HCT116 (cell line): ENCODE measurements around the gene MXD1. TPM values are rescaled to one million over a fixed set of nuclear protein-coding genes. Genes with fewer than 3 reads are reported as not detected.

Experiments used
- ATAC-seq: fragments of 200-7000 bp; cut with Tn5 transposase; 2 replicates; pipeline ENCODE4 v1.9.1; 2020; ENCODE audit warnings: mild to moderate bottlenecking, moderate library complexity
- BruUV-seq: library from RNA; stranded (reverse); fragments of 400-500 nt; replicated peaks from 2 replicates; lab custom pipeline; 2021; lab: Mats Ljungman, UMichigan
- CTCF ChIA-PET: fragments of 300-600 bp; sonication (Branson Sonifier 250); formaldehyde crosslinking; loops from one replicate; lab custom pipeline; 2021; ENCODE audit warnings: antibody characterized with exemption; lab: Charles Lee
- POLR2A ChIA-PET: fragments of 300-600, 350-600 bp; sonication (Branson Sonifier 250); formaldehyde crosslinking; loops from one replicate; lab custom pipeline; 2021; ENCODE audit warnings: antibody characterized with exemption; lab: Charles Lee
- RAD21 ChIA-PET, 2 experiments: fragments of 300-600 bp; sonication (Branson Sonifier 250); formaldehyde crosslinking; loops; one replicate each; lab custom pipeline; 2023; ENCODE audit warnings: low total read pairs in 2 of 2; ENCODE audit not compliant: uncharacterized antibody in 2 of 2, unreplicated experiment in 2 of 2, low non-redundant PET in 1 of 2; lab: Charles Lee
- DNase-seq: peaks from one replicate; pipeline ENCODE4 v3.0.0-alpha.2; 2010; ENCODE audit warnings: low read depth, low spot score
- H2AFZ ChIP-seq: fragments of 200-600 bp; shearing (Covaris generic), sonication (generic); 2 replicates; pipeline ENCODE4 v1.6.1; 2017; ENCODE audit warnings: low read depth, mixed run types, mixed read lengths, antibody characterized with exemption, low read length; ENCODE audit not compliant: poor library complexity, severe bottlenecking
- H3K27ac ChIP-seq: 2 replicates; pipeline ENCODE4 v1.5.1; 2012; ENCODE audit warnings: low read depth, low read length
- H3K27me3 ChIP-seq: fragments of 200-600 bp; sonication (generic); 2 replicates; pipeline ENCODE4 v1.6.1; 2016; ENCODE audit warnings: mixed run types, low read length, mixed read lengths; ENCODE audit not compliant: insufficient read depth
- H3K36me3 ChIP-seq, 2 experiments: fragments of 200-500 bp in 1 of 2; fragments of 200-600 bp in 1 of 2; sonication (Bioruptor generic) in 1 of 2; sonication (generic) in 1 of 2; 2 replicates each; pipeline versions ENCODE4 v1.5.1 to v1.6.1; 2014 to 2016; ENCODE audit warnings: low read length in 2 of 2, inconsistent platforms in 1 of 2, mixed read lengths in 1 of 2, mixed run types in 1 of 2; ENCODE audit not compliant: insufficient read depth in 2 of 2, control insufficient read depth in 1 of 2
- H3K4me1 ChIP-seq, 2 experiments: fragments of 200-600 bp in 1 of 2; sonication (generic) in 1 of 2; 2 replicates each; pipeline versions ENCODE4 v1.5.1 to v1.6.1; 2012 to 2017; ENCODE audit warnings: low read length in 2 of 2, inconsistent platforms in 1 of 2, mild to moderate bottlenecking in 1 of 2, mixed read lengths in 1 of 2, mixed run types in 1 of 2, moderate library complexity in 1 of 2; ENCODE audit not compliant: insufficient read depth in 2 of 2, control insufficient read depth in 1 of 2
- H3K4me2 ChIP-seq: fragments of 200-600 bp; sonication (generic); 2 replicates; pipeline ENCODE4 v1.6.1; 2017; ENCODE audit warnings: mixed run types, low read length, mixed read lengths
- H3K4me3 ChIP-seq, 2 experiments: fragments of 200-600 bp in 1 of 2; sonication (generic) in 1 of 2; replicated peaks in 1 of 2; 2 replicates each; pipeline ENCODE4 v1.5.1; 2011 to 2016; ENCODE audit warnings: low read length in 2 of 2, control low read depth in 1 of 2, low read depth in 1 of 2, mild to moderate bottlenecking in 1 of 2, mixed read lengths in 1 of 2, mixed run types in 1 of 2
- H3K79me2 ChIP-seq: fragments of 200-600 bp; sonication (generic); 2 replicates; pipeline ENCODE4 v1.6.1; 2017; ENCODE audit warnings: mild to moderate bottlenecking, mixed run types, low read length, moderate library complexity, mixed read lengths; ENCODE audit not compliant: insufficient read depth
- H3K9ac ChIP-seq: fragments of 200-600 bp; sonication (generic); 2 replicates; pipeline ENCODE4 v1.6.1; 2016; ENCODE audit warnings: low read length, mixed read lengths
- H3K9me2 ChIP-seq: fragments of 200-600 bp; sonication (generic), shearing (Covaris generic); 2 replicates; pipeline ENCODE4 v1.6.1; 2017; ENCODE audit warnings: mixed run types, mild to moderate bottlenecking, moderate library complexity; ENCODE audit not compliant: insufficient read depth
- H3K9me3 ChIP-seq, 2 experiments: fragments of 200-500 bp in 1 of 2; fragments of 200-600 bp in 1 of 2; sonication (Bioruptor generic) in 1 of 2; sonication (generic) in 1 of 2; 2 replicates each; pipeline ENCODE4 v1.6.1; 2014 to 2017; ENCODE audit warnings: low read length in 2 of 2, mixed read lengths in 2 of 2, inconsistent platforms in 1 of 2, low read depth in 1 of 2, mild to moderate bottlenecking in 1 of 2, mixed run types in 1 of 2, moderate library complexity in 1 of 2; ENCODE audit not compliant: control insufficient read depth in 1 of 2, insufficient read depth in 1 of 2
- H4K20me1 ChIP-seq: fragments of 200-600 bp; sonication (generic), shearing (Covaris generic); 2 replicates; pipeline ENCODE4 v1.6.1; 2017; ENCODE audit warnings: mixed run types, mild to moderate bottlenecking, moderate library complexity; ENCODE audit not compliant: insufficient read depth
- CBX3 ChIP-seq: IDR thresholded peaks from 2 replicates; pipeline ENCODE4 v1.6.1; 2012; ENCODE audit warnings: low read depth
- CEBPB ChIP-seq: IDR thresholded peaks from 2 replicates; pipeline ENCODE4 v1.6.1; 2012; ENCODE audit warnings: low read depth
- EGR1 ChIP-seq: IDR thresholded peaks from 2 replicates; pipeline ENCODE4 v1.6.1; 2012; ENCODE audit warnings: low read depth
- ELF1 ChIP-seq: IDR thresholded peaks from 2 replicates; pipeline ENCODE4 v1.6.1; 2012; ENCODE audit warnings: low read depth, borderline replicate concordance
- EZH2 ChIP-seq: fragments of 200-600 bp; sonication (generic); IDR thresholded peaks from 2 replicates; pipeline ENCODE4 v1.6.1; 2017; ENCODE audit warnings: antibody characterized with exemption, mixed run types
- EZH2phosphoT487 ChIP-seq: fragments of 200-600 bp; IDR thresholded peaks from 2 replicates; pipeline ENCODE4 v1.6.1; 2018; ENCODE audit warnings: antibody characterized with exemption, borderline replicate concordance
- JUND ChIP-seq: IDR thresholded peaks from 2 replicates; pipeline ENCODE4 v1.6.1; 2012
- POLR2A ChIP-seq: IDR thresholded peaks from 2 replicates; pipeline ENCODE4 v1.7.0; 2011; ENCODE audit warnings: borderline replicate concordance; ENCODE audit not compliant: insufficient read depth, insufficient read length; ENCODE audit errors: extremely low read depth
- POLR2AphosphoS5 ChIP-seq: IDR thresholded peaks from 2 replicates; pipeline ENCODE4 v1.6.1; 2011; ENCODE audit warnings: mild to moderate bottlenecking, low read depth, low read length, moderate library complexity
- RAD21 ChIP-seq: IDR thresholded peaks from 2 replicates; pipeline ENCODE4 v1.6.1; 2012; ENCODE audit warnings: low read depth, mild to moderate bottlenecking
- SRF ChIP-seq: IDR thresholded peaks from 2 replicates; pipeline ENCODE4 v1.6.1; 2012; ENCODE audit warnings: low read depth
- intact Hi-C: fragments of 100-400 bp; cut with micrococcal nuclease; formaldehyde crosslinking; loops from 2 replicates; pipeline ENCODE4 v1.10.0; 2022
- total RNA-seq: library from RNA; stranded (reverse); gene quantifications from one replicate; pipeline ENCODE4 v1.2.1, GENCODE V29; 2021; ENCODE audit not compliant: unreplicated experiment
- TF ChIP-seq, protein P1 (sequence below): IDR thresholded peaks from 2 replicates; pipeline ENCODE4 v1.6.1; 2012
- TF ChIP-seq, protein P2 (sequence below): IDR thresholded peaks from 2 replicates; pipeline ENCODE4 v1.6.1; 2012
- TF ChIP-seq, protein P3 (sequence below), 3 experiments: fragments of 200-600 bp in 1 of 3; sonication (generic) in 1 of 3; IDR thresholded peaks in 2 of 3; conservative IDR thresholded peaks in 1 of 3; 2 replicates each; pipeline ENCODE4 v1.5.1; 2012 to 2017; ENCODE audit warnings: low read depth in 2 of 3, low read length in 2 of 3, antibody characterized with exemption in 1 of 3, borderline replicate concordance in 1 of 3, control low read depth in 1 of 3, mild to moderate bottlenecking in 1 of 3, mixed read lengths in 1 of 3, mixed run types in 1 of 3, moderate library complexity in 1 of 3; ENCODE audit not compliant: insufficient read depth in 1 of 3

MXD1 gene
- total RNA-seq, 1 experiment from 2014 or later, result 10.3 TPM

DNA sequence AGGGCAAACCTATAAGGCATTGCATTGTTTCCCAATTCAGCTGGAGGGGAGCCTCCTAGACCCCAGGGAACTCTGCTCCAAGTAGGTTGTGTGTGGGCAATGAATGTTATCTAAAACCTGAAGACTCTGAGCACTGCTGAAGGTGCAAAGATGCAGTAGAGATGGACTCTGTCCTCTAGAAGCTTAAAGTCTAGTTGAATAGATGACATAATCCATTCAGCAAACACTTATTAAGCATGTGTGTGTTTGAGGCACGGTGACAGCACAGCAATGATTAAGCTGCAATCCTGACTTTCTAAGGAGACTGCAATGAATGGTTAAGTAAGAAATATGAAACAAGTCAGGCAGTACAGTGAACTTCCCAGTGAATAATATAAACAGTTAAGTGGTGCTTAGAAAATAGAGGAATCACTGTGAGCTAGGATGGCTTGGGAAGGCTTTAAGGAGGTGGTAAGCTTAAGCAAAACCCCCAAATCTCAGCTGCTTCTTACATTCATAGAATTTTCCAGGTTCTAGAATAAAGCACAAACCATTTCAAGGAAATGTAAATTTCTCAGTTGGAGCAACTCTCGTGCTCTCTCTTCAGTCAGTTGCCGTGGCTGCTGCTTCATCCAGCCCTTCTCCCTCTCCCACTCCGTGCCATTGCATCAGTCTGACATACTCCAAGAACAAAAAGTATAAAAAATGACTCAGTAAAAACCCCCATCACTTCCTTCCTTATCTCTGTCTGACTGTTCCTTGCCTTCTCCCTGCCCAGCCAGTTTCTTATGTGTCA lies 19.1 kb downstream of the MXD1 start:
- H3K9me2 ChIP-seq, result no peaks in the 10 kb centered on the region
- RAD21 ChIA-PET, result no interaction called here
- no TSS peak for BruUV-seq
- H4K20me1 ChIP-seq, result no peaks in the 10 kb centered on the region
- intact Hi-C loops, result no loop called here
- H3K27me3 ChIP-seq, result no peaks in the 10 kb centered on the region
- H3K4me1 ChIP-seq, result peaks cover 0 to 9% of the 10 kb centered on the region in 2 experiments; a peak in 1 of 4 replicates
- ATAC-seq, result no peak
- H3K27ac ChIP-seq, result no peak overlapping the region
- POLR2A ChIA-PET, result interaction anchor here (0.9 to 1.2 kb wide), 2 partner anchors 11 to 20 kb away, joined by 3 to 4 read pairs; partner anchors contain the start of gene MXD1
- DNase-seq, result no peak
- no peak overlapping the region for H3K4me3 ChIP-seq
- CTCF ChIA-PET, result no interaction called here
- no peak overlapping the region for H2AFZ ChIP-seq
- H3K9me3 ChIP-seq, result no peaks in the 10 kb centered on the region
- TF ChIP-seq, protein P1, sequence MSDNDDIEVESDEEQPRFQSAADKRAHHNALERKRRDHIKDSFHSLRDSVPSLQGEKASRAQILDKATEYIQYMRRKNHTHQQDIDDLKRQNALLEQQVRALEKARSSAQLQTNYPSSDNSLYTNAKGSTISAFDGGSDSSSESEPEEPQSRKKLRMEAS, result no peak
- TF ChIP-seq EZH2, result no peak
- no peak for TF ChIP-seq POLR2A
- TF ChIP-seq CBX3, result no peak
- no peak for TF ChIP-seq ELF1
- TF ChIP-seq, protein P2, sequence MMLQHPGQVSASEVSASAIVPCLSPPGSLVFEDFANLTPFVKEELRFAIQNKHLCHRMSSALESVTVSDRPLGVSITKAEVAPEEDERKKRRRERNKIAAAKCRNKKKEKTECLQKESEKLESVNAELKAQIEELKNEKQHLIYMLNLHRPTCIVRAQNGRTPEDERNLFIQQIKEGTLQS, result no peak
- TF ChIP-seq JUND, result no peak
- no peak for TF ChIP-seq RAD21
- no peak for TF ChIP-seq EGR1
- no peak for TF ChIP-seq SRF
- TF ChIP-seq, protein P3, sequence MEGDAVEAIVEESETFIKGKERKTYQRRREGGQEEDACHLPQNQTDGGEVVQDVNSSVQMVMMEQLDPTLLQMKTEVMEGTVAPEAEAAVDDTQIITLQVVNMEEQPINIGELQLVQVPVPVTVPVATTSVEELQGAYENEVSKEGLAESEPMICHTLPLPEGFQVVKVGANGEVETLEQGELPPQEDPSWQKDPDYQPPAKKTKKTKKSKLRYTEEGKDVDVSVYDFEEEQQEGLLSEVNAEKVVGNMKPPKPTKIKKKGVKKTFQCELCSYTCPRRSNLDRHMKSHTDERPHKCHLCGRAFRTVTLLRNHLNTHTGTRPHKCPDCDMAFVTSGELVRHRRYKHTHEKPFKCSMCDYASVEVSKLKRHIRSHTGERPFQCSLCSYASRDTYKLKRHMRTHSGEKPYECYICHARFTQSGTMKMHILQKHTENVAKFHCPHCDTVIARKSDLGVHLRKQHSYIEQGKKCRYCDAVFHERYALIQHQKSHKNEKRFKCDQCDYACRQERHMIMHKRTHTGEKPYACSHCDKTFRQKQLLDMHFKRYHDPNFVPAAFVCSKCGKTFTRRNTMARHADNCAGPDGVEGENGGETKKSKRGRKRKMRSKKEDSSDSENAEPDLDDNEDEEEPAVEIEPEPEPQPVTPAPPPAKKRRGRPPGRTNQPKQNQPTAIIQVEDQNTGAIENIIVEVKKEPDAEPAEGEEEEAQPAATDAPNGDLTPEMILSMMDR (IDR thresholded peaks at IDR 0.05 in 2 of 3, conservative IDR thresholded peaks at IDR 0.05 in 1 of 3; ENCODE audit: borderline replicate concordance in 1 of 3, insufficient read depth in 1 of 3, low read depth in 2 of 3, low read length in 2 of 3), result no peak
- TF ChIP-seq CEBPB, result no peak
- no peak for TF ChIP-seq POLR2AphosphoS5
- no peak for TF ChIP-seq EZH2phosphoT487
- TF ChIP-seq, all 23 proteins: peak for 0
- Histone ChIP-seq H3K36me3 (no peaks in the 10 kb centered on the region; a peak in 1 of 4 replicates), H3K4me2 (no peak overlapping the region), H3K79me2 (no peaks in the 10 kb centered on the region), H3K9ac (no peak overlapping the region)
